GDM1 (cell line): ENCODE results near the gene SPATA21.

Experiments
- DNase-seq: peaks from one replicate; lab custom pipeline; 2025; lab: John Stamatoyannopoulos, UW

Gene SPATA21

DNA sequence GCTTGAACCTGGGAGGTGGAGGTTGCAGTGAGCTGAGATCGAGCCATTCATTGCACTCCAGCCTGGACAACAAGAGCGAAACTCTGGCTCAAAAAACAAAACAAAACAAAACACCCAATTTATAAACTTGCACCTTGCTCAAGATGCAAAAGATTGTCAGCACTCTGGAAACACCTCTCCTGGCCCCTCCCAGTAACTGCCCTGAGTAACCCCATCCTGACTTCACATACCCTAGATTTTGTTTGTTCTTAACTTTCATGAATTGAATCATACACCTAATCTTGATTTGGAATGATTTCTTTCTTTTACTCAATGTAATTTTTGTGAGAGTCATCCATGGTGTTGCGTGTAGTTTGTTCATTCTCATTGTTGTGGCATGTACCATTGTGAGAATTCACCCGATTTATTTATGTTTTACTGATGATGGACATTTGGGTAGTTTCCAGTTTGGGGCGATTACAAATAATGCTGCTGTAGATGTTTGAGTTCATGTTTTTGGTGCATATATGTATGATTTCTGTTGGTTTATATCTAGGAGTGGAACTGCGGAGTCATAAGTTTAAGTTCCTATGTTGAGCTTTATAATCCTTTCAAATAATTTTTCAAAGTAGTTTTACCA is 13.7 kb upstream of the SPATA21 start:
- no peak for DNase-seq

DNA sequence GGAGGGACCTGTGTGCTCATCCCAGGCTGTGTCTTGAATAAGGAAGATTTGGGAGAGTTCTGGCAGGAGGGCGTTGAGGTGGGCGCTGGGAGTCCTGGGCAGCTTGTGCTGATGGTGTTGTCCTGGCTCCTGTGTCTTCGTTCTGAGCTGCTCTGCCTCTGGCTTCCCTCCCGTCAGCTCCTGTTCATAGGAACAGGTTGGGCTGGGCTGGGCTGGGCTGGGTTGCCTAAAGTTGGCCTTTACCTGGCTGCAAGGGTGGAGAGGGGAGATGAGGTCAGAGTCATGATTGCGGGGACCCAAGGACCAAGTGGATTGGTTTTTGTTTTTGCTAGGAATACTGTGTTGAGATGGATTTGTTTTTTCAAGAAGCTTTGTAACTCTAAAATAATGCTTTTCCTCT is 12.4 kb upstream of the SPATA21 start:
- no peak for DNase-seq

DNA sequence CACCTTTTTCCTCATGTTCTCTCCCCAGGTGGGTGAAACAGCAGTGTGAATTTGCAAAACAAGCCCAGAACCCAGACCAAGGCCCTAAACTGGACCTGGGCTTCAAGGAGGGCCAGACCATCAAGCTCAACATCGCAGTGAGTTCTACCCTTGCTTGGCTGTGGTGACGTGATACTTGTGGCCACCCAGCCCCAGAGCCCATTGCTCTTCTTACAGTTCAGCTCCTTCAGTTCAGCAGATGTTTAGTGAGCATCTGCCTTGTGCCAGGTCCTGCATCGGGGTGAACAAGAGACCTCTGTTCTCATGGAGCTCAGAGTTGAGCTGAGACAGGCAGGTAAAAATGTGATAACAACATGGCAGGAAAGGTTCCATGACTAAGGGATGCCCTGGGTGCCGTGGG is 11.8 kb upstream of the SPATA21 start:
- no peak for DNase-seq

DNA sequence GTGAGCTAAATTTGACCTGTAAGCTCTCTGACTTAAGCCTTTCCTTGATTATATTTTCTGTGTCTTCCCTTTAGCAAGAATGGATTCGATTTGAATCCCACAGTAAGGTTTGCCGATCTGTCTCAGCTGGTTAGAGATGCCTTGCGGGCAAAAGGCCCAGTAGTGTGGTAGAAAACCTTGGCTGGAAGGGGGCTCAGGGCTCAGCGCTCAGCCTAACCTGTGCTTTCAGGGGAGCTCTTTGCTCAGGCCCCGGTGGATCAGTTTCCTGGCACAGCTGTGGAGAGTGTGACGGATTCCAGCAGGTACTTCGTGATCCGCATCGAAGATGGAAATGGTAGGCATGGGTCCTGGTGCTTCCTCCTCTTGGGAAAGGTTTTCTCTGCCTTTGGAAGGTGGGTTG is 10.4 kb upstream of the SPATA21 start:
- DNase-seq, result no peak

DNA sequence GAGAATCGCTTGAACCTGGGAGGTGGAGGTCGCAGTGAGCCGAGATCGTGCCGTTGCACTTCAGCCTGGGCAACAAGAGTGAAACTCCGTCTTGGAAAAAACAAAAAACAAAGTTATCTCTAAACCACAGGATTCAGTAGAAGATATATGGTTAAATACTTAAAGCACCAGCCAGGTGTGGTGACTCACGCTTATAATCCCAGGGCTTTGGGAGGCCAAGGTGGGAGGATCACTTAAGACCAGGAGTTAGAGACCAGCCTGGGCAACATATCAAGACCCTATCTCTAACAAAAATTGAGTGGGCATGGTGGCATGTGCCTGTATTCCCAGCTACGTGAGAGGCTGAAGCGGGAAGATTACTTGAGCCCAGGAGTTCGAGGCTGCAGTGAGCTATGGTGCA is 8.9 kb upstream of the SPATA21 start:
- DNase-seq, result no peak

DNA sequence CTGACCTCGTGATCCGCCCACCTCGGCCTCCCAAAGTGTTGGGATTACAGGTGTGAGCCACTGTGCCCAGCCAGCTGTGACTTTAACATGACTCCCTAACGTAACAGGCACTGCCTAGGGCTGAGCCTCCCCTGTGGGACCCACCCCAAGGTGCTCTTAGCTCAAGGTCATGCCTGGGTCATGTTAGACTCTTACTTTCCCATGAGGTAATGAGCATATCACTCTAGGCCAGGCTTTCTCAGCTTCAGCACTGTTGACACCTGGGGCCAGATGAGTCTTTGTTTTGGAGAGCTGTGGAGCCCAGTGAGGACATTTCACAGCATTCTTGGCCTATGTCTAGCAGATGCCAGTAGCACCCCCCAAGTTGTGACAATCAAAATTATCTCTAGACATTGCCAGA is 7.8 kb upstream of the SPATA21 start:
- DNase-seq, result no peak

DNA sequence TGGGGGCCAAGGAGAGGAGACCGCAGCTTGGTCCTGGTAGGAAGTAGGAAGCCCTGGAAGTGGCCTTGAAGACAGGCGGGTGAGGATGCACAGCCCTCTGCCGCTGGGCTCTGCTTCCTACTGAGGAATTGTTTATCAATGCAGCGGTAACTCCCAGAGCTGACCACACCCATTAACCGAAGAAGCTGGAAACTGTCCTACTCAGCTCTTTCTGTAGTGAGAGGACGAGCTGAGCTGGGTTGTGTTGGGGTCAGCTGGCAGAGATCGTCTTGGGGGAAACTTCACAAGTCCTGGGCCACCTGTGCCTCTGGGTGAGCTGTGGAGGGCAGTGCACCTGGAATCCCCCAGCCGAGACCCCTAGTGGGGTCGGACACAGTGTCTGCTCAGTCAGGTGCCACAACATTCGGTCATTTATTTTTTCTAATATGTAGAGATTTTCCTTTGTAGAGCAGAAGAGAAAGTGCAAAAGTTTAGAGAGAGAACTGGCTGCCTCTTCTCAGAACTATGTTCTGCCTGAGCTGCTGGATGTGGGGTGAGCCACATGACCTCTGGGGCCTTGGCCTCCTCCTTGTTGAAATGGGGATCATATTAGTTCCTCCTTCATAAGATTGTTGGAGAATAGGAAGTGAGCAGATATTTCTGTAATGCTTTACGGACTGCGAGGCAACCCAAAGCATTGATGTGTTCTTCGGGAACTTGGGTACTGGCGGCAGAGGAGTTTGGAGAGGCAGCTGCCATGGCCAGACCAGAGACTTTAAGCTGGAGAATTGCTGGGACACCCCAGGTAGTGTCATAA is 6.9 kb upstream of the SPATA21 start:
- no peak for DNase-seq

DNA sequence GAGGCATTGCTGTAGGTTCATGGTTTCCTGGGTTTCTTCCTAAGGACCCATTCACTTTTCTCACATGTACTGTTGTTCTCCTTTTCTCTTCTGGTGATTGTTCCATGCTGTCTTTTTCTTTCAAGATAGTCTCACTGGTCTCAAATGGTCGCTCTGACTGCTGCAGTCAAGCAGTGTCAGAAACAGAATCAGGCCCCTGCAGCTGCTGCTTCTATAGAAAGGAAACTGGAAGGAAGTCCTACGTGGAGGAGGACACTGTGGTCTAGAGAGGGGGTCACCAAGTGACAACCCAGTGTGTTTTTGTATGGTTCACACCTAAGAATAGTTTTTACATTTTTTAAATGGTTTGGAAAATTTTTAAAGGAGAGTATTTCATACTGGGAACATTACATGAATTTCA is 5.7 kb upstream of the SPATA21 start:
- no peak for DNase-seq

DNA sequence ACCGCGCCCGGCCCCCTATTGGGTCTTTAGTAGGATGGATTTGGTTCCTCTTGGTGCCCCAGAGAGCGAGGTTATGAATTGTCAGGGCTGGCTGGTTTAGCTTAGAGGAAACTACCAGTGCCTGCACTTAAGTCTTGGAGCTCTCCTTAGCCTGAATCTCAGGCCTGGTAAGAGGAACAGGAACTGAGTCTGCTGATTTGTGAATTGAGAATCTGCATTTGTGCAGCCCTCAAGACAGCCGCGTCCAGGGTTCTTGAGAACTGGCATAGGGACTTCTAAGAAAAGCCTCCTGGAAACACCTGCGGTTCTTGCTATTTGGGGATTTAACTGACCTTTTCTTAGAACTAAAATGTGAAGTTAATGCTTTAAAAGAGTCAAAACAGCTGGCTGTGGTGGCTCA is 5.0 kb upstream of the SPATA21 start:
- no peak for DNase-seq

DNA sequence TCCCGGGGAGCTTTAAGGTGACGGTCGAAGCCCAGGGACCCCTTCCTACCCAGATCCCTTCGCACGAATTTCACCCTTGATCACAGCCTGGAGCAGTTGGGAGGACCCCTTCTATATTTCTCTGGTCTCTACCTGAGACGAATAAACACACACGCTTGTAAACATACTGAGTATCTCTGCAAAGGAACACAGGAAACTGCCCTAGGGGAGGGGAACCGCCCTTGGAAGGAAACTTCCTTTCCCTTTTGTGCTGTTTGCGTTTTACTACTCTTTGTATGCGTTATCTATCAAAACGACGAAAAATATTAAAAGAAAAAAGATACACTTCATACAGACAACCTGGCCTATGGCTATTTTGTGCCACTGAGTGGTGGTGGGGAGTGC is 4.0 kb upstream of the SPATA21 start:
- no peak for DNase-seq

DNA sequence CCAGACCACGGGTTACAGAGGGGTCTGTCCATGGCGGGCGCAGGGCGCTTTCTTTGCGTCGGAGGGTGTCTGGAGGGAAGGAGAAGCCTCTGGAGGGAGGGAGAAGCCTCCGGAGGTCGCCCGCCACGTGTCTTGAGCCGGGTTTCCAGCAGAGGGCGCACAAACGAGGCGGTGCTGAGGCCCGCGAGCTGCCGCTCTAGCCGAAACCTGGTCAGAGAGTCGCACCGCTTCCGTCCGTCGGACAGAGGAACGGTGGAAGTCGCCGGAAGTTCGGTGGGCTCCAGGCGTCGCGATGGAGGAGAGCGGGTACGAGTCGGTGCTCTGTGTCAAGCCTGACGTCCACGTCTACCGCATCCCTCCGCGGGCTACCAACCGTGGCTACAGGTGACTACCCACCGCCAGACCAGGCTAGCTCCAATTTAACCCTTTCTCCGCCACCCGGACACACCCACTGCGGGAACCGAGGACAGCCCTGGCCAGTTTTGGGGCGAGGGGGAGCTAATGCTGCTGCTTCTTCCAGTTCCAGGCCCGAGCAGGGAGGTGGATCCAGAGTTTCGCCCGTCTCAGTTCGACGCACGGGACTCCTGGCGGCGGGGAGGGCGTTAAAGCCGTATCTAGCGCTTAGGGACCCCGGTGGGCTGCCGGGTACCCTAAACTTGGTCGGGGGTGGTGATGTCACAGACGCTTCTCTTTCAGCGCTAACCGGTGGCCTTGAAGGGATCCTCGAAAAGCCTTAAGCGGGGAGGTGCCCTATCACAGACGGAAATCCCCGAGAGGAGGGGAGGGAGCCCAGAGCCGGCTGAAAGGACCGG is 3.5 kb upstream of the SPATA21 start, which contains the start of gene NECAP2:
Gene NECAP2 (plus strand): TSS at position 255 of the 812 bp plus-strand sequence. CDS start 38 bp downstream, at position 293.
- peak; percentile 89 for DNase-seq

DNA sequence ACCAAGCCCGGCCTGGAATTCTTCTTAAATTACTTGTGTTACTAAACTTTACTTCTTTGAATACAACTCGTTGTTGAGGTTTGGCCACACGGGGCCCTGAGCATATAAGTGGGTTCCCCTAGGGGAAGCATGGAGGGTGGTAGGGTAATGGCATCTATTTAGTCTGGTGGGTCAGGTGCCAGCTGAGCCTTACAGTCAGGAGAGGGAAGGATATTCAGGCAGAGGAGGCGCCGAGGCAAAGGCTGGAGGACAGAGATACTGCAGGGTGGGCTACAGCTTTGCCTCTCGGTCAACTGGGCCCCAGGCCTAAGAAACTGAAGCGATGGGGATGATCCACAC is 2.9 kb upstream of the SPATA21 start:
- DNase-seq, result peak; percentile 37

DNA sequence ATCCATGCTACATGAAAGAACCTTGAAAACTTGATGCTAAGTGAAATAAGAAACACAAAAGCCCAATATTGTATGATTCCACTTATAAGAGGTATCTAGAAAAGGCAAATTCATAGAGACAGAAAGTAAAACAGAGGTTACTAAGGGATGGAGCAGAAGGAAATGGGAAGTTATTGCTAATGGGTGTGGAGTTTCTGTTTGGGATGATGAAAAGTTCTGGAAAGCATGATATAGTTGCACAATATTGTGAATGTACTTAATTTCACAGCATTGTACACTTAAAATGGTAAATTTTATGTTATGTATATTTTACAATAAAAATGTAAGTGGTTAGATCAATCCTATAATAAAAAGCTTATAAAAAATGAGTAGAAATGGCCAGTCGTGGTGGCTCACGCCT is 1.7 kb upstream of the SPATA21 start:
- no peak for DNase-seq

DNA sequence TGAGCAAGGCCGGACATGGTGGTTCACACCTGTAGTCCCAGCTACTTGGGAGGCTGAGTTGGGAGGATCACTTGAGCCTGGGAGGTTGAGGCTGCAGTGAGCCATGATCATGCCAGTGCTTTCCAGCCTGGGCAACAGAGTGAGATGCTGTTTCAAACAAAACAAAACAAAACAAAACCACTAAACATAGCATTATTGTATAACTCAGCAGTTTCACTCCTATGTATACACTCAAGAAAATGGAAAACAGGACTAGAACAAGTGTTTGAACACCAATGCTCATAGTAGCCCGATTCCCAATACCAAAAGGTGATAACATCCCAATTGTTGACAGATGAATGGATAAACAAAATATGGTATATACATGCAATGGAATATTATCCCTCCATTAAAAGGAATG is 1.3 kb upstream of the SPATA21 start:
- DNase-seq, result no peak

DNA sequence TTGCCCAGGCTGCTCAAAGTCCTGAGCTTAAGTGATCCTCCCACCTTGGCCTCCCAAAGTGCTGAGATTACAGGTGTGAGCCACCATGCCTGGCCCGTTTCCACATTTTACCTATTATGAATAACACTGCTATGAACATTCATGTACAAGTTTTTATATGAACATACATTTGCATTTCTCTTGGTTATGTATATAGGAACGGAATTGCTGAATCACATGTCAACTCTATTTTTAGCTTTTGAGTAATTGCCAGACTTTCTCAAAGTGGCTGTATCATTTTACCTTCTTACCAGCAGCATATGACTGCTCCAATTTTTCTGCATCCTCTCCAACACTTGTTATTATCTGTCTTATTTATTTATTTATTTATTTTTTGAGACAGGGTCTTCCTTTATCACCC is 2.7 kb downstream of the SPATA21 start:
- no peak for DNase-seq

DNA sequence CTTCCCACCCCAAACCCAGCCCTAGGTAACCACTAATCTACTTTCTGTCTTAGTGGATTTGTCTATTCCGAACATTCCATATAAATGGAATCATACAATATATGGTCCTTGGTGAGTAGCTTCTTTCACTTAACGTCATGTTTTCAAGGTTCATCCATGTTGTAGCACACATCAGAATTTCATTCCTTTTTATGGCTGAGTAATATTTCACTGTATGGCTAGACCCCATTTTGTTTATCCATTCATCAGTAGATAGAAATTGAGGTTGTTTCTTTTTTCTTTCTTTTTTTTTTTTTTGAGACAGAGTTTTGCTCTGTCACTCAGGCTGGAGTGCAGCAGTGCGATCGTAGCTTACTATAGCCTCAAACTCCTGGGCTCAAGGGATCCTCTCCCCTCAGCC is 3.2 kb downstream of the SPATA21 start:
- no peak for DNase-seq

DNA sequence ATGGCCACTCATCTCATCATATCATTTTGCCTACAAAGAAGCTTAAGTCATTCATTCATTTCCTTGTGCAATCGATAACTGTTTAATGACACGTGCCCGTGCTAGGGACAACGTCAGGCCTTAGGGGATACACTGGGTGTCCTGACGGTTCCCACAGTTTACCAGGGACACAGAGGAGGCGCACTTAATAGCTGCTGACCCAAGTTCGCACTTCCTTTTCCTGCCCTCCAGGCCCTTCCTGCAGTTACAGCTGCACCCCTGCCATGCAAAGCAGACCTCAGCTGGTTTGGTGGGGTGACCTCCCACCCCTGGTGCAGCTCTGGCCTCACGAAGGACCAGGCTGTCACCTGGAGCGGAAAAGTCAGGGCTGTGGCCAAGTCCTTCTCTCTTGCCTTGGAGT is 4.2 kb downstream of the SPATA21 start:
- DNase-seq, result no peak

DNA sequence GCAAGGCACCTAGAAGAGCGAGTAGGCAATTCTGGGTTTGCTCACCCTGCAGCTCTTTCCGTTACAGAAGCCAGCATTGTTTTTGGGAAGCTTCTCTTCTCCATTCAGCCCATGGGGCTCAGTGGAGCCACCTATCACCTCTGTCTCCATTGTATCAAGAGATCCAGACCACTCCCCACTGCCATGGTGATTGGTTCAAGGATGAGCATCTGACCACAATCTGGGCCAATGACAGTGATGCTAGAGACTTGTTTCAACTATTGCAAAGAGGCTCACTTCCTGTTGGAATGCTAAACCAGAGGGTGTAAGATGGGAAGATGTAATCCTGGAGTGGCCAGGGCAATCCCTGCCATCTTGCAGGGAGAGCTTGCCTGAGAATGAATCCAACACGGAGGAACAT is 6.6 kb downstream of the SPATA21 start:
- DNase-seq, result no peak

DNA sequence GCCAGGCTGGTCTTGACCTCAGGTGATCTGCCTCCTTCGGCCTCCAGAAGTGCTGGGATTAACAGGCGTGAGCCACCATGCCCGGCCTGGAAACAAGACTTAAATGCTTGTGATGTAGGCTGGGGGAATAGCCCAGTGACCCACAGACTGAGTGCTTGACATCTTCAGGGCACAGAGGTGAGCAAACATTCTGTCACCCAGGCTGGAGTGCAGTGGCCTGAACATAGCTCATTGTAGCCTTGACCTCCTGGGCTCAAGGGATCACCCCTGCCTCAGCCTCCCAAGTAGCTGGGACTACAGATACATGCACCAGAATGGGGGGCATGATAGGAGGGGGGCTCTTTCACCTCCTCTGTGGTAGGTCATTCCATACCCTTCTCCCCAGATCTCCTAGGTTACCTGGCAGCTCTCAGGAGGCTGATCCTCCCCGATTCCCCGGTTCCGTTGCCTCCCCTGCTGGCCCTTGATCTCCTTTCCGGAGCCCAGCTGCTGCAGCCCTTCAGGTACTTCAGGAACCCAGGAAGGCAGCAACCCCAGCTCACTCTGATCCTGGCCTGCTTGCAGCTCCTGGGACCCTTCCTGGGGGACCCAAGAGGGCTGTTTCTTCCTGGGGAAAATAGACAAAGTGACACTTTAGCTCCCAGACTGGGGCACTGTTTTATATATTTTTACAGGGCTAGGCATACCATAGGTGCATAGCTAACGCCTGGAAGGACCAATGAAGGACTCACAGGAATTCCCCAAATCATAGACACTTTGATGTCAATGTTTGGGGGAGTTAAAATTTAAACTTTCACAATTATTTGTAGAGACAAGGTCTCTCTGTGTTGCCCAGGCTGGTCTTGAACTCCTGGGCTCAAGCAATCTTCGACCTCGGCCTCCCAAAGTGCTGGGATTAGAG is 11.8 kb downstream of the SPATA21 start:
- DNase-seq, result no peak

DNA sequence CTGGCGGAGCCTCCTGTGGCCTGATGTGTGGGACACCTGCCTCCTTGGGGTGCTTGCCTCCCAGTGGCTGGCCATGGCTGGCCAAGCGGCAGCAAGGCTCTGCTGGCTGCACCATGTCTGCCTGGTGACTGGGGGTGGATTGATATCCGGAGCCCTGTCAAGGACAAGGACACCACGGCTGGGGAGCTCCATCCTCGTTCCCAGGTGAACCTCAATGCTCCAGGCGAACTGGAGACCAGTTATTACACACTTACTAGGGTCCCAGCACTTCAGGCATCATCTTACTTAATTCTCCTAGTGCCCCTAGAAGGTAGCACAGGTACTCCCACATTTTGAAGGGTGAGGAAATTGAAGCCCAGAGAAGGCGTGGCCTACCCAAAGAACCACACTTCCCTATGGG is 15.2 kb downstream of the SPATA21 start:
- no peak for DNase-seq

DNA sequence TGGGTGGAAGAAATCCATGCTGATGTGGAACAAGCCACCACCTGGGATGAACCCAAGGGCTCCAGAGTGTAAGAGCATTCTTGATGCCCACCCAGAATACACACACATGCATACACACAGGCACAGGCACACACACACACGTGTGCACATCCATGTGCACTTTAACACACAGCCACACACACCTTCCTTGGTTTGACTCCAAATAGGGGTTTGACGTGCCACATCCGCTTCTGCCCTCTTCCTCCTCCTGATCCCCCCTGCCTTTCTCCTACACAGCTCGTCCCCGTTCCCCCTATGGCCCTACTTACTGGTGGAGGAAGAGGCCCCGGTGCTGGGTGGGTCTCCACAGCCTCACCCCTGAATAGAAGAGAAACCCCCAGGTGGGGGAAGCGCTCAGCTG is 16.0 kb downstream of the SPATA21 start:
- no peak for DNase-seq
